ENCODE measurements around the gene PGLYRP3. TPM values are rescaled to one million over a fixed set of nuclear protein-coding genes. Genes with fewer than 3 reads are reported as not detected.

Gene PGLYRP3
- total RNA-seq, 1 donor from 2014 or later = not detected

GRCh38 chr1:153306303-153307220 is 6.2 kb downstream of the PGLYRP3 start:
- H3K4me3 ChIP-seq = no peak overlapping the region
- H3K9me3 ChIP-seq = no peaks in the 10 kb centered on the region
- DNase-seq (ENCODE audit: low spot score in 2 of 2) = no peak
- TF ChIP-seq CTCF (IDR thresholded peaks at IDR 0.05) = no peak
- H3K36me3 ChIP-seq = no peaks in the 10 kb centered on the region
- H3K4me1 ChIP-seq = no peaks in the 10 kb centered on the region
- H3K27me3 ChIP-seq = no peaks in the 10 kb centered on the region
- no peak overlapping the region for H3K27ac ChIP-seq
- intact Hi-C loops (cut with DNase I) = no loop called here

GRCh38 chr1:153305682-153306081 is 7.1 kb downstream of the PGLYRP3 start:
- no peak for TF ChIP-seq CTCF (IDR thresholded peaks at IDR 0.05)

GRCh38 chr1:153302308-153302707 is 10.4 kb downstream of the PGLYRP3 start:
- Histone ChIP-seq H3K4me1 (no peaks in the 10 kb centered on the region), H3K9me3 (no peaks in the 10 kb centered on the region), H3K36me3 (no peaks in the 10 kb centered on the region), H3K27ac (no peak overlapping the region), H3K4me3 (no peak overlapping the region), H3K27me3 (no peaks in the 10 kb centered on the region)
- no peak for DNase-seq (ENCODE audit: low spot score in 2 of 2)
- no peak for TF ChIP-seq CTCF (IDR thresholded peaks at IDR 0.05)
- intact Hi-C loops (cut with DNase I) = no loop called here

More at GRCh38 chr1:153305682-153306081, 7.1 kb downstream of the PGLYRP3 start:
- H3K4me1 ChIP-seq = no peaks in the 10 kb centered on the region
- H3K4me3 ChIP-seq = no peak overlapping the region
- intact Hi-C loops (cut with DNase I) = no loop called here
- no peaks in the 10 kb centered on the region for H3K36me3 ChIP-seq
- H3K27me3 ChIP-seq = no peaks in the 10 kb centered on the region
- no peak overlapping the region for H3K27ac ChIP-seq
- no peak for DNase-seq (ENCODE audit: low spot score in 2 of 2)
- H3K9me3 ChIP-seq = no peaks in the 10 kb centered on the region

GRCh38 chr1:153293851-153294250 is 18.9 kb downstream of the PGLYRP3 start:
- Histone ChIP-seq H3K9me3 (no peaks in the 10 kb centered on the region), H3K4me3 (no peak overlapping the region), H3K27ac (no peak overlapping the region), H3K27me3 (no peaks in the 10 kb centered on the region), H3K36me3 (no peaks in the 10 kb centered on the region), H3K4me1 (no peaks in the 10 kb centered on the region)
- DNase-seq (ENCODE audit: low spot score in 2 of 2) = no peak
- intact Hi-C loops (cut with DNase I) = no loop called here
- no peak for TF ChIP-seq CTCF (IDR thresholded peaks at IDR 0.05)

- no peak for DNase-seq (ENCODE audit: low spot score in 2 of 2)
- H3K27ac ChIP-seq = no peak overlapping the region
- intact Hi-C loops (cut with DNase I) = no loop called here
Measured at GRCh38 chr1:153293480-153293775, 19.3 kb downstream of the PGLYRP3 start.

More at GRCh38 chr1:153293480-153293775, 19.3 kb downstream of the PGLYRP3 start:
- H3K36me3 ChIP-seq = no peaks in the 10 kb centered on the region
- H3K4me1 ChIP-seq = no peaks in the 10 kb centered on the region
- no peak for TF ChIP-seq CTCF (IDR thresholded peaks at IDR 0.05)
- H3K27me3 ChIP-seq = no peaks in the 10 kb centered on the region
- no peaks in the 10 kb centered on the region for H3K9me3 ChIP-seq
- H3K4me3 ChIP-seq = no peak overlapping the region
